ENCODE results near the gene RSPRY1.
"Not testable (repeated sequence)": the region's sequence is repeated elsewhere in the genome, so short reads cannot be mapped to it uniquely, and the experiment has no call there.

The RSPRY1 gene

GRCh38 chr16:57186872-57187854 is 1.0 kb downstream of the RSPRY1 start:
- no peak for DNase-seq

GRCh38 chr16:57187902-57188710 is 2.0 kb downstream of the RSPRY1 start:
- not testable (repeated sequence) for DNase-seq

GRCh38 chr16:57188711-57189002 is 2.5 kb downstream of the RSPRY1 start:
- no peak for DNase-seq

- DNase-seq: not testable (repeated sequence)
Measured at GRCh38 chr16:57189527-57189926, 3.4 kb downstream of the RSPRY1 start.

- no peak for DNase-seq
Measured at GRCh38 chr16:57190136-57190535, 4.0 kb downstream of the RSPRY1 start.

- DNase-seq: no peak
Measured at GRCh38 chr16:57191056-57191571, 5.0 kb downstream of the RSPRY1 start.

- no peak for DNase-seq
Measured at GRCh38 chr16:57192146-57192545, 6.0 kb downstream of the RSPRY1 start.

GRCh38 chr16:57192720-57193486 is 6.8 kb downstream of the RSPRY1 start:
- no peak for DNase-seq

- no peak for DNase-seq
Measured at GRCh38 chr16:57194512-57194911, 8.4 kb downstream of the RSPRY1 start.

GRCh38 chr16:57196286-57196685 is 10.2 kb downstream of the RSPRY1 start:
- no peak for DNase-seq

GRCh38 chr16:57196753-57197152 is 10.6 kb downstream of the RSPRY1 start:
- no peak for DNase-seq

GRCh38 chr16:57200321-57200720 is 14.2 kb downstream of the RSPRY1 start:
- not testable (repeated sequence) for DNase-seq

GRCh38 chr16:57200926-57201325 is 14.8 kb downstream of the RSPRY1 start:
- not testable (repeated sequence) for DNase-seq

GRCh38 chr16:57202095-57202886 is 16.2 kb downstream of the RSPRY1 start:
- DNase-seq: no peak

- DNase-seq: no peak
Measured at GRCh38 chr16:57203451-57203850, 17.3 kb downstream of the RSPRY1 start.

- DNase-seq: no peak
Measured at GRCh38 chr16:57204675-57205074, 18.5 kb downstream of the RSPRY1 start.

- no peak for DNase-seq
Measured at GRCh38 chr16:57208926-57209325, 22.8 kb downstream of the RSPRY1 start.

- no peak for DNase-seq
Measured at GRCh38 chr16:57209780-57210179, 23.7 kb downstream of the RSPRY1 start.

GRCh38 chr16:57213462-57213861 is 27.3 kb downstream of the RSPRY1 start:
- no peak for DNase-seq

- DNase-seq: no peak
Measured at GRCh38 chr16:57216968-57217367, 30.8 kb downstream of the RSPRY1 start.

- no peak for DNase-seq
Measured at GRCh38 chr16:57223057-57223456, 36.9 kb downstream of the RSPRY1 start.

All from COR-L47 (cell line).